GM18502 (cell line): ENCODE measurements around the gene RAPGEF1.
"Not testable (repeated sequence)": the region's sequence is repeated elsewhere in the genome, so short reads cannot be mapped to it uniquely, and the experiment has no call there.

ENCODE experiments used
- ATAC-seq: cut with Tn5 transposase; IDR thresholded peaks from one replicate; pipeline ENCODE4 v1.9.1; 2021; ENCODE audit warnings: mild to moderate bottlenecking; ENCODE audit not compliant: unreplicated experiment, poor library complexity

Gene RAPGEF1

GRCh38 chr9:131753751-131754150 lies 13.9 kb upstream of the RAPGEF1 start:
- not testable (repeated sequence) for ATAC-seq

DNA sequence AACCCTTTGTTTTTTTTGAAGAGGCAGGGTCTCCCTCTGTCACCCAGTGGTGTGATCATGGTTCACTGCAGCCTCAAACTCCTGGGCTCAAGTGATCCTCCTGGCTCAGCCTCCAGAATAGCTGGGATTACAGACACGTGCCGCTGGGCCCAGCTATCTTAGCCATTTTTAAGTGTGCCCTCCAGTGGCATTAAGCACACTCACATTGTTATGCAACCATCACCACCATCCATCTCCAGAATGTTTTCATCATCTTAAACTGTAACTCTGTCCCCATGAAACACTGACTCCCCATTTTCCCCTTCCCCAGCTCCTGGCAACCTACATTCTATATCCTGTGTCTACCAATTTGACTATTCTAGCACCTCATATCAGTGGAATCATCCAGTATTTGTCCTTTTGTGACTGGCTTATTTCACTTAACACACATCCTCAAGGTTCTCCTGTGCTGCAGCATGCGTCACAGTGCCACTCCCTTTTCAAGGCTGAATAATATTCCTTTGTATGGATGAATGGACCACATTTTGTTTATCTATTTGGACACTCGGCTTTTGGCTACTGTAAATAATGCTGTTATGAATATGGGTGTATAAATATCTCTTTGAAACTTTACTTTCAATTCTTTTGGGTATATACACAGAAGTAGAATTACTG lies 12.5 kb upstream of the RAPGEF1 start:
- no peak for ATAC-seq

DNA sequence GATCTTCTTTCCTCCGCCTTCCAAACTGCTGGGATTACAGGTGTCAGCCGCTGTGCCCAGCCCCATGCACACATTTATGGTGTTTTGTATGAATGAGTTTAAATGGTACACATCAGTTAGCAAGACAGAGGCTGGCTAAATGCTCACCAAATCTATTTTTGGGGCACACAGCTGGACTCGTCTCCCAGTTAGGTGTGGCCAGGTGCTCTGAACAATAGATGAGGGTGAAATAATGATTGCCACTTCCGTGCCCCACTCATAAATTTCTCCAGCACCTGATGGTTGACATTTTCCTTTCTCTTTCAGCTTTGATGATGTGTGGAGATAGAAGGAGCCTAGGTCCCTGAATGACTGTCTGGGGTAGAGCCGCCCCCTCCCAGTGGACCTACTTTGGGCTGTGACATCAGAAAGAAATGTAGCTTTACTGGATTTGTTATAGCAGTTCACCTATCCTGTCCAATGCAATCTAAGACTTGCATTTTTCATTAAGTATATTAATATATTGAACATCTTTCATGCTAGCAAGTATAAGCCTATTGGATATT lies 8.6 kb upstream of the RAPGEF1 start:
- no peak for ATAC-seq

- no peak for ATAC-seq
These were observed 7.5 kb upstream of the RAPGEF1 start for GRCh38 chr9:131747352-131747751.

DNA sequence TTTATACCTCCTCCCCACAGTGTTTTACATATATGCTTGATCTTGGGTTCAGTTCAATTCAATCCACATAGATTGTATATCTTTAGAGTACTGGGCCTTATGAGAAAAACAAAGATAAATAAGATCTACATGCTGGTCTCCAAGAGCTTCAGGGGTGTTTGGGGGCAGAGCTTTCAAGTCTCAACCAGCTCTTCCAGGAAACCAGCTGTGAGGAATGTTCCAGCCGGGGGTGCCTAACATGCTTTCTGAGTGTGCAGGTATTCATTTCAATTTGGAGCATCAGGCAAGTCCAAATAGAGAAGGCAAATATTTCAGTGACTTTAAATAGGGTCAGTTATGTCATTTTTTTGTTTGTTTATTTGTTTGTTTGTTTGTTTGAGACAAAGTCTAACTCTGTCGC lies 5.7 kb upstream of the RAPGEF1 start:
- ATAC-seq, result no peak

DNA sequence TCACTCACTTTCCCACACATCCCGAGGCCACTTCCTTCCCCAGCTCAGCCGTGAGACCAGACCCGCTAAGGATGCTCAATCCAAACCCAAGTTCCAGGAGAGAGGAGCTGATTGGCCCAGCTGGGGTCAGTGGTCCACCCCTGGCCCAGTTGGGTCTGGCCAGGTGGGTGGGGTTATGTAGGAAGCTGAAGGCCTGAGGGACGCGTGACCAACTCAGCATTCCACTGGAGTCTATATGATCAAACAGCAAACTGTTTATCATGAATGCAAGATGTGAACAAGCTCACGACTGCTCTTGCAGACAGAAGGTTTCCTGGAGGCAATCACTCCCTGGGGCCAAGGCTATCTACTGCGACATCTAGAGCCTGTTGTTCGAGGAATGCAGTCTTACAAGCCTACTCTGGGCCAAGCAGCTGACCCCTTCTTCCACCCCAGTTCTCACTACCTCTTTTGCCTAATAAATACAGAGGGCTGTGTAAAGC lies 4.9 kb upstream of the RAPGEF1 start:
- no peak for ATAC-seq

GRCh38 chr9:131744171-131744719 lies 4.4 kb upstream of the RAPGEF1 start:
- no peak for ATAC-seq

- ATAC-seq, result no peak
These were observed 3.6 kb upstream of the RAPGEF1 start for GRCh38 chr9:131743501-131743900.

DNA sequence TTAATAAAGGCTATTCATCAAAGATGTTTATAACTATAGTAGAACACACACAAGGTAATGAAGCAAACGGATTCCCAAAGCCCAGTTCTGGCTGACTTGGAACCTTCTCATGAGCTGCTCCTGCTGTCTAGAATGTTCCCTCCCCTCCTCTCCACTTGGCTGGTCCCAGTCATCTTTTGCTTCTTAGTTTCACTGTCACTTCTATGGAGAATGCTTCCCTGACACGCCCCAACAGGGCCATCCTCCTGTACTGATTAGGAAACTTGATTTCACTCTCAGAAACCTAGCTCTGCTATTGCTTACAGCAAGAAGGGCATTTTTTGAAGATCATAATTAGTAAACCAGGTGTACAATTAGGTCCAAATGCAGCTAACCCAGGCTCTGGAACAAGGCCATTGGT lies 3.2 kb upstream of the RAPGEF1 start:
- ATAC-seq, result no peak

GRCh38 chr9:131740898-131741297 lies 1.0 kb upstream of the RAPGEF1 start:
- ATAC-seq, result no peak

- ATAC-seq, result peak; percentile 27
These were observed 530 bp downstream of the RAPGEF1 start for GRCh38 chr9:131739133-131739958.

DNA sequence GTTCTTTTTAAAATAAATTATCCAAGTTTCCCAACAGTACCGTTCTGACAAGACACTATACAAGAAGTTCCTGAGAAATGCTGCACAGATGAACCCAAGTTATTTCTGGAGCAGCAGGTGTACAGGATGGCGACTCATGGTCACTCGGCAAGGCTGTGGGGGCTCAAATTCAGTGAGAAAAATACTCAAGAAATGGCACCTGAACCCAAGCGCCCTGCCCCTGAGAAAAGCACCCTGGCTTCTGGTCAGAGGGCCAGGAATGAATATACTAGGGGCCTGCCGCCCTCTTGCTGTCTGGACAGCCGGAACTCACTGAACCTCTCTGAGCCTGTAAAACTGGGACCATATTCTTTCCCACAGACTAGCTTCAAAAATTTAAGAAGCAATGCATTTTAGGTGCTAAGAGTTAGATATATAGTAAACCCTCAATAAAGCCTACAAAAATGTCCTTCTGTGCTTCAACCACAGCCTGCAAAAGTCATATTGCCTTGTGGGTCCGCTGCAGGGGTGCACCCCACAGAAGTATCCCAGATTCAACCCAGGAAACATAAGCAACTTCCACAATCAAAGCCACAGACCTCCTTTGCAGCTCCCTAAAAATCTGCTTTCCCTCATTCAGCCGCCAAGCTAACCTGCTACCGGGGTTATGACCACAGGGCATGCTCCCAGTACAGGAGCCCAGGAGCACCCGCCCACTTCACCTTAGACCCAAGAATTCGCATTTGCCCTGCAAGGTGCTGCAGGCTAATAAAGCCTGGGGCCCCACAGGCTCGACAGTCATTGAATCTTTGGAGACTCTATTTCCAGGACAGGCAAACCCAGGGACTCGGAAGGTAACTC lies 1.4 kb downstream of the RAPGEF1 start:
- ATAC-seq, result no peak

DNA sequence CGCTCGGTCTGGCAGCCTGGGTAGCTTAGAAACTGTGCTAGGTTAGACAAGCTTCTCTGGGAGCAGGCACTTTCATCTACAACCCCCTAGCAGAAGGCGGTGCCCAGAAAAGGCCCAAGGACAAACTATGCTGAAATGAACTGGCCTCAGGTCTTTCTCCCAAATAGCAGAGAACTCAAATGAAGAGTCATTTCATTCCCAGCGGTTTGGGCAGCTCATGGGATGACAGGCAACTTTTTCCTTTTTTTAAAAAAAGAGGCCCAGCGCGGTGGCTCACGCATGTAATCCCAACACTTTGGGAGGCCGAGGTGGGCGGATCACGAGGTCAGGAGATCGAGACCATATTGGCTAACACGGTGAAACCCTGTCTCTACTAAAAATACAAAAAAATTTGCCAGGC lies 2.5 kb downstream of the RAPGEF1 start:
- ATAC-seq, result no peak

DNA sequence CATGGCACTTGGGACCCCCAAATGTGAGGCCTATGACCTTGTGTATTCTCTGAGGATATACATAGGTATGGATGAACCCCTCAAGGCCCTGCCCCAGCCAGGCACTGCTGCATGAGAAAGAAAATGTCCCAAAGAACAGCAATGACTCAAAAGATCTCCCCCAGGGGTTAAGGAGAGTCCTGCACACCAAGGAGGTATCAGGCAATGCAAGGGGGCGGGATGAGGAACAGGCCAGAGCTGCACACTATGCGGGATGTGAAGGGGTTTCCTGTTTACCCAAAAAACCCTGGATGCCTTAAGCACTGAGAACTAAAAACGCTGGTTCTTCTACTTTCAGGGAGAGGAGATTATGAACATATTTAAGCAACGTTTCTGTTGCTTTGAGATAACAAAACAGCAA lies 3.4 kb downstream of the RAPGEF1 start:
- no peak for ATAC-seq

DNA sequence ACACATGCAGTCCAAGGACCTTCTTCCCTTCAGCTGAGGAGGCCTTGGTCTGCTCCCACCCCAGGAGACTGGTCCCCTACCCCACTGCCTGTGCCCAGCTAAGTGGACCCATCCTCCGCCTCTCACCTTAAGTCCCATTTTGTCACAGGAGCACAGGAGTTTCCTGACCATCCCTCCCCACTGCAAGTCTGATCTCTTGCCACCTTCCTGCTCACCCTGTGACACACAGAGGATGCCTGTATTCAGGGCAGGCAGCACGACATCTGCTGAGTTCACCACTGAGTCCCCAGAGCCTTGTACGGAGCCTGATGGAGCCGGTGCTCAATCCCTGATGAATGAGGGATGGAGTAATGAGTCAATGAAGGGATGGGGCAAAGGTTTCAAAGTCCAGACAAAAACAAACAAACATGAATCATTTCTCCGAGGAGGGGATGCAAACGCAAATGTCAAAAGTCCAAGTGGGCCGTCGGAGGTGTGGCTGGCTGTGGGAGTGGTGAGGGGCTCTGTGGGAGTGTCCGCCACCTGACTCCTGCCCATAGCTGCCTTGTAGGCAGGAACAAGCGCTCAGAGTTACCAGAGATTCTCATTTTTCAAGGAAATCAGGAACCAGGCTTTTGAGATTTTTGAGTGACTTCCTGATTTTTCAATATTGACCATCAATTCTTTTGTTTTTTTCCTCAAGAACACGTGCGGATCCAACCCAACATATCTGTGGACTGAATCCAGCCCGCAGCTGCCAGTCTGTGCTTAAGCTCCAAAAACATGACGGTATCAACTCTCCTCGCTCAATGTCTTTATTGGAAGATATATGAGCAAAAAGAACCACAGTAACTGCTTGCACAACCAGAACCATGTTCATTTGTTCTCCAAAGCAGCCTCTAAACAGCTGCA lies 4.4 kb downstream of the RAPGEF1 start:
- ATAC-seq, result no peak

DNA sequence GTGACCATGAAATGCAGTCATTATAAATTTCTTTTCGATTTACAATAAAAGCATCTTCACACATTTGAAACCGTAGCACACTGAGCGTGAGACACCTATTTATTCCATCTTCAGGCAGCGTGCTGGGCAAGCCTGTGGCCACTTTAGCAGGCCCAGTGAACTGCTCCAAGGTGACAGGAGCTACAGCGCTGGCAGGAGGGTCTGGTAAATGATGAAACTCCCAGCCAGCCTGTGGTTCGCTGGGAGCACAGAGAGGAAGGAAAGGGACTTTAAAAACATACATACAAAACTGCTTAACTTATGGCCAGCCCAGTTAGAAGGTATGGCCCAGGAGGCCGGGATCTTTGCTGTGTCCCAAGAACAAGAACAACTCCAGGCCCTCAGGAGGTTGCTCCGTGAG lies 5.1 kb downstream of the RAPGEF1 start:
- ATAC-seq, result no peak

- ATAC-seq, result no peak
These were observed 5.7 kb downstream of the RAPGEF1 start for GRCh38 chr9:131734165-131734610.

GRCh38 chr9:131733541-131734061 lies 6.3 kb downstream of the RAPGEF1 start:
- ATAC-seq, result no peak
